SK-N-MC (cell line): Measurements from ENCODE around the gene BACH2.

ENCODE experiments used
- EZH2 ChIP-seq: fragments of 200-600 bp; sonication (generic); IDR thresholded peaks from one replicate; pipeline ENCODE4 v1.6.1; 2017; ENCODE audit warnings: antibody characterized with exemption
- POLR2AphosphoS5 ChIP-seq: IDR thresholded peaks from 2 replicates; pipeline ENCODE4 v1.6.1; 2012; ENCODE audit warnings: mild to moderate bottlenecking, low read depth, low read length, borderline replicate concordance

- TF ChIP-seq POLR2AphosphoS5 (no peak), EZH2 (no peak)
Measured at GRCh38 chr6:90078513-90079289, 217.9 kb downstream of the BACH2 start.
